Lower leg skin (tissue), 3 donors: Measurements from ENCODE around the gene SNN.

Experiments used
- POLR2A ChIP-seq, 2 donors: fragments of 450-650 bp; IDR thresholded peaks; one replicate each; pipeline ENCODE4 v1.6.1; 2016 to 2017; ENCODE audit warnings: antibody characterized with exemption in 2 of 2, mild to moderate bottlenecking in 1 of 2, moderate library complexity in 1 of 2
- TF ChIP-seq, protein P1 (sequence below), 3 donors: fragments of 450-650 bp; IDR thresholded peaks; one replicate each; pipeline ENCODE4 v1.5.1; 2016; ENCODE audit warnings: antibody characterized with exemption in 3 of 3, mild to moderate bottlenecking in 3 of 3, moderate library complexity in 2 of 3

DNA sequence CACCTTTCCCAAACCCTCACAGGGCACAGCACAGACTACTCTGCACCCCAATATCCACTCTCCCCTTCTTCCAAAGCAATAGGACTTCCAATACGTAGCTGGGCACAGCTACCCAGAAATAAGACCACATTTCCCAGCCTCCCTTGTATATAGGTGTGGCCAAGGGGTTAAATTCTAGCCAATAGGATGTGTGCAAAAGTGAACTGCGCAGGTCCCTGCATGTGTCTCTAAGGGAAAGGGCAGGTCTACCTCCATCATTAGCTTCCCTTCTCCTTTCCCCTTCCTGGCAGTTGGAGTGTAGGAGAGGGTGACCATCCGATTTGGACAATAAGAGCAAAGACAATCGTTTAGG, 25.5 kb upstream of the SNN start:
- TF ChIP-seq POLR2A (IDR thresholded peaks at IDR 0.05), result no peak
- TF ChIP-seq, protein P1, sequence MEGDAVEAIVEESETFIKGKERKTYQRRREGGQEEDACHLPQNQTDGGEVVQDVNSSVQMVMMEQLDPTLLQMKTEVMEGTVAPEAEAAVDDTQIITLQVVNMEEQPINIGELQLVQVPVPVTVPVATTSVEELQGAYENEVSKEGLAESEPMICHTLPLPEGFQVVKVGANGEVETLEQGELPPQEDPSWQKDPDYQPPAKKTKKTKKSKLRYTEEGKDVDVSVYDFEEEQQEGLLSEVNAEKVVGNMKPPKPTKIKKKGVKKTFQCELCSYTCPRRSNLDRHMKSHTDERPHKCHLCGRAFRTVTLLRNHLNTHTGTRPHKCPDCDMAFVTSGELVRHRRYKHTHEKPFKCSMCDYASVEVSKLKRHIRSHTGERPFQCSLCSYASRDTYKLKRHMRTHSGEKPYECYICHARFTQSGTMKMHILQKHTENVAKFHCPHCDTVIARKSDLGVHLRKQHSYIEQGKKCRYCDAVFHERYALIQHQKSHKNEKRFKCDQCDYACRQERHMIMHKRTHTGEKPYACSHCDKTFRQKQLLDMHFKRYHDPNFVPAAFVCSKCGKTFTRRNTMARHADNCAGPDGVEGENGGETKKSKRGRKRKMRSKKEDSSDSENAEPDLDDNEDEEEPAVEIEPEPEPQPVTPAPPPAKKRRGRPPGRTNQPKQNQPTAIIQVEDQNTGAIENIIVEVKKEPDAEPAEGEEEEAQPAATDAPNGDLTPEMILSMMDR (IDR thresholded peaks at IDR 0.05), result no peak
